HG03342 (cell line): ENCODE measurements around the gene FAM50B.

Source experiments
- ATAC-seq: cut with Tn5 transposase; IDR thresholded peaks from one replicate; pipeline ENCODE4 v1.9.1; 2021; ENCODE audit warnings: mild to moderate bottlenecking, moderate library complexity; ENCODE audit not compliant: unreplicated experiment

FAM50B gene

GRCh38 chr6:3848925-3849605 is at the start of gene FAM50B:
Gene FAM50B, plus strand, starts transcription at chr6:3849373. Its CDS starts 439 bp downstream, at chr6:3849812.
- peak; percentile 97 for ATAC-seq

- no peak for ATAC-seq
Observed at GRCh38 chr6:3799719-3800118, 49.5 kb upstream of the FAM50B start.

- ATAC-seq: no peak
Observed at GRCh38 chr6:3800850-3801591, 48.2 kb upstream of the FAM50B start.

- ATAC-seq: no peak
Observed at GRCh38 chr6:3801960-3802359, 47.2 kb upstream of the FAM50B start.

GRCh38 chr6:3803627-3804468 is 45.3 kb upstream of the FAM50B start:
- ATAC-seq: no peak

- ATAC-seq: no peak
Observed at GRCh38 chr6:3804964-3805363, 44.2 kb upstream of the FAM50B start.

- no peak for ATAC-seq
Observed at GRCh38 chr6:3805448-3806123, 43.6 kb upstream of the FAM50B start.

GRCh38 chr6:3806169-3806922 is 42.8 kb upstream of the FAM50B start:
- ATAC-seq: no peak

- no peak for ATAC-seq
Observed at GRCh38 chr6:3808199-3808598, 41.0 kb upstream of the FAM50B start.

GRCh38 chr6:3808759-3809514 is 40.2 kb upstream of the FAM50B start:
- ATAC-seq: no peak

- no peak for ATAC-seq
Observed at GRCh38 chr6:3809515-3809891, 39.7 kb upstream of the FAM50B start.

- no peak for ATAC-seq
Observed at GRCh38 chr6:3809982-3810381, 39.2 kb upstream of the FAM50B start.

- no peak for ATAC-seq
Observed at GRCh38 chr6:3811191-3811590, 38.0 kb upstream of the FAM50B start.

GRCh38 chr6:3812596-3812995 is 36.6 kb upstream of the FAM50B start:
- no peak for ATAC-seq

GRCh38 chr6:3813150-3813780 is 35.9 kb upstream of the FAM50B start:
- no peak for ATAC-seq

- ATAC-seq: no peak
Observed at GRCh38 chr6:3813918-3814317, 35.3 kb upstream of the FAM50B start.

- no peak for ATAC-seq
Observed at GRCh38 chr6:3814539-3814938, 34.6 kb upstream of the FAM50B start.

- no peak for ATAC-seq
Observed at GRCh38 chr6:3816251-3816650, 32.9 kb upstream of the FAM50B start.
